Central memory CD4-positive, alpha-beta T cell (primary cell): ENCODE results near the gene PIK3CG.
"Not testable (repeated sequence)": the region's sequence is repeated elsewhere in the genome, so short reads cannot be mapped to it uniquely, and the experiment has no call there.

Source experiments
- DNase-seq: peaks from one replicate; pipeline ENCODE4 v3.0.0; 2022
- total RNA-seq, 3 experiments: gene quantifications; one replicate each; lab custom pipeline; 2026; lab: John Stamatoyannopoulos, UW

Gene PIK3CG
- 18.7 to 88.4 (median 62.9) reads per million in 3 experiments for total RNA-seq

GRCh38 chr7:106865130-106866041 is at the start of gene PIK3CG:
Gene PIK3CG, plus strand, starts transcription at chr7:106865282. Its CDS starts 2,280 bp downstream, at chr7:106867562.
- DNase-seq: peak; percentile 71

- no peak for DNase-seq
Observed at GRCh38 chr7:106817098-106817497, 48.0 kb upstream of the PIK3CG start.

- DNase-seq: no peak
Observed at GRCh38 chr7:106818736-106819135, 46.3 kb upstream of the PIK3CG start.

GRCh38 chr7:106819546-106819945 is 45.5 kb upstream of the PIK3CG start:
- DNase-seq: no peak

GRCh38 chr7:106820321-106821217 is 44.5 kb upstream of the PIK3CG start:
- DNase-seq: no peak

GRCh38 chr7:106823631-106824030 is 41.5 kb upstream of the PIK3CG start:
- no peak for DNase-seq

- no peak for DNase-seq
Observed at GRCh38 chr7:106824458-106824857, 40.6 kb upstream of the PIK3CG start.

- DNase-seq: no peak
Observed at GRCh38 chr7:106827626-106828025, 37.5 kb upstream of the PIK3CG start.

- DNase-seq: no peak
Observed at GRCh38 chr7:106829496-106829895, 35.6 kb upstream of the PIK3CG start.

- not testable (repeated sequence) for DNase-seq
Observed at GRCh38 chr7:106830896-106831295, 34.2 kb upstream of the PIK3CG start.

GRCh38 chr7:106836816-106837215 is 28.3 kb upstream of the PIK3CG start:
- no peak for DNase-seq

- no peak for DNase-seq
Observed at GRCh38 chr7:106839511-106839910, 25.6 kb upstream of the PIK3CG start.

GRCh38 chr7:106840342-106840741 is 24.7 kb upstream of the PIK3CG start:
- no peak for DNase-seq

GRCh38 chr7:106841896-106842390 is 23.1 kb upstream of the PIK3CG start:
- no peak for DNase-seq

- DNase-seq: no peak
Observed at GRCh38 chr7:106844279-106844997, 20.6 kb upstream of the PIK3CG start.

GRCh38 chr7:106848049-106848448 is 17.0 kb upstream of the PIK3CG start:
- DNase-seq: no peak

GRCh38 chr7:106848851-106849442 is 16.1 kb upstream of the PIK3CG start:
- no peak for DNase-seq

GRCh38 chr7:106851632-106852031 is 13.4 kb upstream of the PIK3CG start:
- DNase-seq: not testable (repeated sequence)

GRCh38 chr7:106853250-106853908 is 11.7 kb upstream of the PIK3CG start:
- DNase-seq: no peak

GRCh38 chr7:106855540-106856132 is 9.4 kb upstream of the PIK3CG start:
- DNase-seq: no peak
